GM23338 (cell line): ENCODE results near the gene TRNAU1AP. TPM values are rescaled to one million over a fixed set of nuclear protein-coding genes. Genes with fewer than 3 reads are reported as not detected.

Source experiments
- ATAC-seq: fragments of 200-7000 bp; cut with Tn5 transposase; 3 replicates; pipeline ENCODE4 v1.9.1; 2020
- DNase-seq: peaks from one replicate; pipeline ENCODE4 v3.0.0-alpha.2; 2015; ENCODE audit warnings: low spot score
- H2AFZ ChIP-seq: fragments of 200-600 bp; sonication (generic); 2 replicates; pipeline ENCODE4 v1.8.0; 2016; ENCODE audit warnings: antibody characterized with exemption, mild to moderate bottlenecking, moderate library complexity
- H3F3A ChIP-seq: fragments of 200-600 bp; sonication (generic); replicated peaks from 2 replicates; pipeline ENCODE4 v1.8.0; 2017; ENCODE audit warnings: antibody characterized with exemption, mixed run types, low read depth
- H3K27ac ChIP-seq: fragments of 200-600 bp; sonication (generic); 2 replicates; pipeline ENCODE4 v1.6.1; 2016; ENCODE audit warnings: low read depth
- H3K27me3 ChIP-seq: fragments of 200-600 bp; sonication (generic); 2 replicates; pipeline ENCODE4 v1.8.0; 2016; ENCODE audit warnings: mild to moderate bottlenecking, mixed run types, moderate library complexity; ENCODE audit not compliant: insufficient read depth
- H3K36me3 ChIP-seq: fragments of 200-600 bp; sonication (generic); 2 replicates; pipeline ENCODE4 v1.8.0; 2016; ENCODE audit warnings: mild to moderate bottlenecking; ENCODE audit not compliant: insufficient read depth
- H3K4me1 ChIP-seq: fragments of 200-600 bp; sonication (generic); 2 replicates; pipeline ENCODE4 v1.8.0; 2016; ENCODE audit warnings: mild to moderate bottlenecking, moderate library complexity; ENCODE audit not compliant: insufficient read depth
- H3K4me2 ChIP-seq: fragments of 200-600 bp; sonication (generic); 2 replicates; pipeline ENCODE4 v1.7.1; 2017; ENCODE audit warnings: mixed run types
- H3K4me3 ChIP-seq: fragments of 200-600 bp; sonication (generic); 2 replicates; pipeline ENCODE4 v1.6.1; 2016; ENCODE audit warnings: mixed run types
- H3K79me2 ChIP-seq: fragments of 200-600 bp; sonication (generic); replicated peaks from 2 replicates; pipeline ENCODE4 v1.8.0; 2017; ENCODE audit warnings: mild to moderate bottlenecking; ENCODE audit not compliant: insufficient read depth
- H3K9me2 ChIP-seq: fragments of 200-600 bp; sonication (generic); 2 replicates; pipeline ENCODE4 v1.8.0; 2017; ENCODE audit not compliant: insufficient read depth
- H4K20me1 ChIP-seq: fragments of 200-600 bp; sonication (generic); replicated peaks from 2 replicates; pipeline ENCODE4 v1.8.0; 2017; ENCODE audit warnings: mild to moderate bottlenecking; ENCODE audit not compliant: insufficient read depth
- H3K27ac Mint-ChIP-seq: 2 replicates; pipeline ENCODE4 v1.8.0; 2020; ENCODE audit warnings: inconsistent platforms, mild to moderate bottlenecking, moderate library complexity, mixed read lengths
- H3K27me3 Mint-ChIP-seq: 3 replicates; pipeline ENCODE4 v1.8.0; 2022; ENCODE audit warnings: low read depth, mild to moderate bottlenecking, moderate library complexity, mixed read lengths, inconsistent platforms; ENCODE audit not compliant: insufficient read depth, poor library complexity
- H3K36me3 Mint-ChIP-seq: 3 replicates; pipeline ENCODE4 v1.8.0; 2021; ENCODE audit warnings: low read depth, mild to moderate bottlenecking, inconsistent platforms, moderate library complexity, mixed read lengths
- H3K4me1 Mint-ChIP-seq: 3 replicates; pipeline ENCODE4 v1.8.0; 2020; ENCODE audit warnings: mild to moderate bottlenecking, inconsistent platforms, mixed read lengths
- H3K4me3 Mint-ChIP-seq: 3 replicates; pipeline ENCODE4 v1.8.0; 2021; ENCODE audit warnings: moderate library complexity, mild to moderate bottlenecking, inconsistent platforms, mixed read lengths
- H3K9me3 Mint-ChIP-seq: 3 replicates; pipeline ENCODE4 v1.8.0; 2020; ENCODE audit warnings: moderate library complexity, mild to moderate bottlenecking, inconsistent platforms, mixed read lengths
- POLR2AphosphoS5 ChIP-seq: IDR thresholded peaks from 2 replicates; pipeline ENCODE4 v1.6.1; 2016; ENCODE audit warnings: antibody characterized with exemption, low read depth
- REST ChIP-seq: IDR thresholded peaks from one replicate; pipeline ENCODE4 v1.6.1; 2018; ENCODE audit warnings: antibody characterized with exemption; ENCODE audit not compliant: unreplicated experiment
- STAT1 ChIP-seq: IDR thresholded peaks from one replicate; pipeline ENCODE4 v1.6.1; 2016; ENCODE audit warnings: antibody characterized with exemption; ENCODE audit not compliant: unreplicated experiment
- polyA plus RNA-seq: library from polyadenylated mRNA; unstranded; fragments of >200 nt; fragmentation: Nextera tagmentation; extraction: Ambion mirVana; gene quantifications from 2 replicates; pipeline ENCODE4 v1.2.1, GENCODE V29; 2016
- total RNA-seq: library from RNA; depleted of rRNA; stranded (reverse); fragments of >200 nt; shearing (Covaris generic); gene quantifications from 2 replicates; pipeline ENCODE4 v1.2.3, GENCODE V29; 2014
- TF ChIP-seq, protein P1 (sequence below): fragments of 250-450 bp; sonication (Bioruptor Pico); IDR thresholded peaks from 2 replicates; pipeline ENCODE4 v1.5.0; 2020; ENCODE audit warnings: mild to moderate bottlenecking, moderate library complexity

Gene TRNAU1AP
- total and polyA plus RNA-seq, 2 experiments from 2014 or later, result 20.3 to 42.1 TPM

DNA sequence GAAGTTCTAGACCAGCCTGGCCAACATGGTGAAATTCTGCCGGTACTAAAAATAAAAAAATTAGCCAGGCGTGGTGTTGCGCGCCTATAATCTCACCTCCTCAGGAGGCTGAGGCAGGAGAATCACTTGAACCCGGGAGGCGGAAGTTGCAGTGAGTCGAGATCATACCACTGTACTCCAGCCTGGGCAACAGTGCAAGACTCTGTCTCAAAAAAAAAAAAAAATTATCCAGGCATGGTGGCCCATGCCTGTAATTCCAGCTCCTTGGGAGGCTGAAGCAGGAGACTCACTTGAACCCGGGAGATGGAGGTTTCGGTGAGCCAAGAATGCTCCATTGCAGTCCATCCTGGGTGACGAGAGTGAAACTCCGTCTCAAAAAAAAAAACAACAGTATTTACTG lies 20.7 kb downstream of the TRNAU1AP start (continued):
- TF ChIP-seq REST, result no peak
- no peak for TF ChIP-seq STAT1
- TF ChIP-seq, protein P1, sequence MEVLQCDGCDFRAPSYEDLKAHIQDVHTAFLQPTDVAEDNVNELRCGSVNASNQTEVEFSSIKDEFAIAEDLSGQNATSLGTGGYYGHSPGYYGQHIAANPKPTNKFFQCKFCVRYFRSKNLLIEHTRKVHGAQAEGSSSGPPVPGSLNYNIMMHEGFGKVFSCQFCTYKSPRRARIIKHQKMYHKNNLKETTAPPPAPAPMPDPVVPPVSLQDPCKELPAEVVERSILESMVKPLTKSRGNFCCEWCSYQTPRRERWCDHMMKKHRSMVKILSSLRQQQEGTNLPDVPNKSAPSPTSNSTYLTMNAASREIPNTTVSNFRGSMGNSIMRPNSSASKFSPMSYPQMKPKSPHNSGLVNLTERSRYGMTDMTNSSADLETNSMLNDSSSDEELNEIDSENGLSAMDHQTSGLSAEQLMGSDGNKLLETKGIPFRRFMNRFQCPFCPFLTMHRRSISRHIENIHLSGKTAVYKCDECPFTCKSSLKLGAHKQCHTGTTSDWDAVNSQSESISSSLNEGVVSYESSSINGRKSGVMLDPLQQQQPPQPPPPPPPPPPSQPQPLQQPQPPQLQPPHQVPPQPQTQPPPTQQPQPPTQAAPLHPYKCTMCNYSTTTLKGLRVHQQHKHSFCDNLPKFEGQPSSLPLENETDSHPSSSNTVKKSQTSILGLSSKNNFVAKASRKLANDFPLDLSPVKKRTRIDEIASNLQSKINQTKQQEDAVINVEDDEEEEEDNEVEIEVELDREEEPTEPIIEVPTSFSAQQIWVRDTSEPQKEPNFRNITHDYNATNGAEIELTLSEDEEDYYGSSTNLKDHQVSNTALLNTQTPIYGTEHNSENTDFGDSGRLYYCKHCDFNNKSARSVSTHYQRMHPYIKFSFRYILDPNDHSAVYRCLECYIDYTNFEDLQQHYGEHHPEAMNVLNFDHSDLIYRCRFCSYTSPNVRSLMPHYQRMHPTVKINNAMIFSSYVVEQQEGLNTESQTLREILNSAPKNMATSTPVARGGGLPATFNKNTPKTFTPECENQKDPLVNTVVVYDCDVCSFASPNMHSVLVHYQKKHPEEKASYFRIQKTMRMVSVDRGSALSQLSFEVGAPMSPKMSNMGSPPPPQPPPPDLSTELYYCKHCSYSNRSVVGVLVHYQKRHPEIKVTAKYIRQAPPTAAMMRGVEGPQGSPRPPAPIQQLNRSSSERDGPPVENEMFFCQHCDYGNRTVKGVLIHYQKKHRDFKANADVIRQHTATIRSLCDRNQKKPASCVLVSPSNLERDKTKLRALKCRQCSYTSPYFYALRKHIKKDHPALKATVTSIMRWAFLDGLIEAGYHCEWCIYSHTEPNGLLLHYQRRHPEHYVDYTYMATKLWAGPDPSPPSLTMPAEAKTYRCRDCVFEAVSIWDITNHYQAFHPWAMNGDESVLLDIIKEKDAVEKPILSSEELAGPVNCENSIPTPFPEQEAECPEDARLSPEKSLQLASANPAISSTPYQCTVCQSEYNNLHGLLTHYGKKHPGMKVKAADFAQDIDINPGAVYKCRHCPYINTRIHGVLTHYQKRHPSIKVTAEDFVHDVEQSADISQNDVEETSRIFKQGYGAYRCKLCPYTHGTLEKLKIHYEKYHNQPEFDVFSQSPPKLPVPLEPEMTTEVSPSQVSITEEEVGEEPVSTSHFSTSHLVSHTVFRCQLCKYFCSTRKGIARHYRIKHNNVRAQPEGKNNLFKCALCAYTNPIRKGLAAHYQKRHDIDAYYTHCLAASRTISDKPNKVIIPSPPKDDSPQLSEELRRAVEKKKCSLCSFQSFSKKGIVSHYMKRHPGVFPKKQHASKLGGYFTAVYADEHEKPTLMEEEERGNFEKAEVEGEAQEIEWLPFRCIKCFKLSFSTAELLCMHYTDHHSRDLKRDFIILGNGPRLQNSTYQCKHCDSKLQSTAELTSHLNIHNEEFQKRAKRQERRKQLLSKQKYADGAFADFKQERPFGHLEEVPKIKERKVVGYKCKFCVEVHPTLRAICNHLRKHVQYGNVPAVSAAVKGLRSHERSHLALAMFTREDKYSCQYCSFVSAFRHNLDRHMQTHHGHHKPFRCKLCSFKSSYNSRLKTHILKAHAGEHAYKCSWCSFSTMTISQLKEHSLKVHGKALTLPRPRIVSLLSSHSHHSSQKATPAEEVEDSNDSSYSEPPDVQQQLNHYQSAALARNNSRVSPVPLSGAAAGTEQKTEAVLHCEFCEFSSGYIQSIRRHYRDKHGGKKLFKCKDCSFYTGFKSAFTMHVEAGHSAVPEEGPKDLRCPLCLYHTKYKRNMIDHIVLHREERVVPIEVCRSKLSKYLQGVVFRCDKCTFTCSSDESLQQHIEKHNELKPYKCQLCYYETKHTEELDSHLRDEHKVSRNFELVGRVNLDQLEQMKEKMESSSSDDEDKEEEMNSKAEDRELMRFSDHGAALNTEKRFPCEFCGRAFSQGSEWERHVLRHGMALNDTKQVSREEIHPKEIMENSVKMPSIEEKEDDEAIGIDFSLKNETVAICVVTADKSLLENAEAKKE, result no peak

DNA sequence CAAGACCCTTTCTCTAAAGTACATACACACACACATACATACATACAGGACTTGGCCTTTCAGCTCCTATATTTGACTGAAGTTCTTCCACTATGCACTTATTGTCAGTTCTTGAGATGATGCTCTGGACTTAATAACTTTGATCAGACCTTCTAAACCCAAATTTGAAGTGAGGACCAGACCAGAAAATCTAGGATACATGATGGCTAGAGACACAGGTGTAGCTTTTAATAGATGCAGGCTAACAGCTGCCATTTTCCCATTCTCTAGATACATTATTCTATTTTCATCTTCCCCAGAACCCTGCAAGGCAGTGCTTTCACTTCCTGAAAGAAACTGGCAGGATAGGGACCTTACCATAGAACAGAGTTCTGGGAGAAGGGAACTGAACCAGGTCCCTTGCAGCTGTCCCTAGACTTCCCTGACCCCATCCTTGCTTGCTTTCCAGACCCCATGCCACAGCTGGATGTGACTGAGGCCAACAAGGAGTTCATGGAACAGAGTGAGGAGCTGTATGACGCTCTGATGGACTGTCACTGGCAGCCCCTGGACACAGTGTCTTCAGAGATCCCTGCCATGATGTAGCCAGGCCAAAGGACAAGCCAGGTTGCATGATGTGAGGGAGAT lies 24.3 kb downstream of the TRNAU1AP start:
- H3F3A ChIP-seq, result peaks cover 61% of the 10 kb centered on the region
- ATAC-seq, result no peak; the same call in 2 of the 3 replicates
- Mint-ChIP-seq H3K36me3 (peaks cover 67% of the 10 kb centered on the region), H3K27me3 (peaks cover 13% of the 10 kb centered on the region), H3K4me3 (no peak overlapping the region; the same call in 2 of the 3 replicates), H3K9me3 (no peaks in the 10 kb centered on the region), H3K4me1 (peaks cover 16% of the 10 kb centered on the region), H3K27ac (no peak overlapping the region)
- H3K79me2 ChIP-seq, result peaks cover 33% of the 10 kb centered on the region
- no peak overlapping the region for H3K4me3 ChIP-seq
- H2AFZ ChIP-seq, result no peak overlapping the region
- peak; percentile 84 for TF ChIP-seq POLR2AphosphoS5
- no peak for TF ChIP-seq STAT1
- peaks cover 39% of the 10 kb centered on the region for H3K36me3 ChIP-seq
- H3K4me1 ChIP-seq, result peaks cover 15% of the 10 kb centered on the region
- no peaks in the 10 kb centered on the region for H3K9me2 ChIP-seq
- no peak overlapping the region for H3K4me2 ChIP-seq
- DNase-seq, result peak; percentile 17
- peaks cover 35% of the 10 kb centered on the region for H4K20me1 ChIP-seq
- H3K27ac ChIP-seq, result peak overlapping the region; percentile 92
- H3K27me3 ChIP-seq, result 0 out of 2 replicates have a peak, but pooled peaks cover under 1% of the 10 kb centered on the region
